Mesenchymal stem cell (in vitro differentiated cells and primary cell): Measurements from ENCODE around the gene CNR2.

Experiments used
- DNase-seq: peaks from one replicate; pipeline ENCODE4 v3.0.0-alpha.2; 2013
- H2AFZ ChIP-seq: one replicate; pipeline ENCODE4 v1.6.1; 2013; ENCODE audit warnings: low read depth, mild to moderate bottlenecking, control low read depth, inconsistent platforms, low read length, moderate library complexity
- H2AK5ac ChIP-seq: 2 replicates; pipeline ENCODE4 v1.6.1; 2013; ENCODE audit warnings: low read length, moderate library complexity, mild to moderate bottlenecking, inconsistent platforms; ENCODE audit not compliant: severe bottlenecking
- H2BK120ac ChIP-seq: one replicate; pipeline ENCODE4 v1.6.1; 2013; ENCODE audit warnings: low read depth, mild to moderate bottlenecking, inconsistent platforms, low read length, moderate library complexity
- H2BK12ac ChIP-seq, 2 experiments: one replicate each; pipeline ENCODE4 v1.6.1; 2013; ENCODE audit warnings: inconsistent platforms in 2 of 2, low read length in 2 of 2, mild to moderate bottlenecking in 2 of 2, moderate library complexity in 2 of 2, control low read depth in 1 of 2
- H2BK15ac ChIP-seq: one replicate; pipeline ENCODE4 v1.6.1; 2013; ENCODE audit warnings: mild to moderate bottlenecking, low read depth, inconsistent platforms; ENCODE audit not compliant: poor library complexity, severe bottlenecking
- H2BK5ac ChIP-seq: 2 replicates; pipeline ENCODE4 v1.6.1; 2013; ENCODE audit warnings: low read depth, mild to moderate bottlenecking, low read length, control low read depth, inconsistent platforms; ENCODE audit not compliant: poor library complexity, severe bottlenecking
- H3K14ac ChIP-seq, 2 experiments: one replicate each; pipeline ENCODE4 v1.6.1; 2013; ENCODE audit warnings: inconsistent platforms in 2 of 2, low read length in 2 of 2, control low read depth in 1 of 2, mild to moderate bottlenecking in 1 of 2, moderate library complexity in 1 of 2
- H3K18ac ChIP-seq, 2 experiments: one replicate each; pipeline ENCODE4 v1.6.1; 2013; ENCODE audit warnings: inconsistent platforms in 2 of 2, low read length in 2 of 2, control low read depth in 1 of 2, low read depth in 1 of 2, mild to moderate bottlenecking in 1 of 2
- H3K23ac ChIP-seq, 2 experiments: one replicate each; pipeline ENCODE4 v1.6.1; 2013; ENCODE audit warnings: inconsistent platforms in 2 of 2, low read length in 2 of 2, mild to moderate bottlenecking in 2 of 2, moderate library complexity in 2 of 2, control low read depth in 1 of 2
- H3K27ac ChIP-seq: 2 replicates; pipeline ENCODE4 v1.5.1; 2013; ENCODE audit warnings: mild to moderate bottlenecking, moderate library complexity, low read length, control low read depth, inconsistent platforms; ENCODE audit not compliant: poor library complexity, severe bottlenecking
- H3K27me3 ChIP-seq, 2 experiments: 2 replicates each; pipeline versions ENCODE4 v1.6.1 to v1.7.0; 2013; ENCODE audit warnings: low read length in 2 of 2, mild to moderate bottlenecking in 2 of 2, moderate library complexity in 2 of 2, control low read depth in 1 of 2, inconsistent platforms in 1 of 2; ENCODE audit not compliant: control insufficient read depth in 1 of 2, insufficient read depth in 1 of 2
- H3K36me3 ChIP-seq, 2 experiments: 2 replicates each; pipeline versions ENCODE4 v1.6.1 to v1.7.0; 2013; ENCODE audit warnings: low read length in 2 of 2, control low read depth in 1 of 2, inconsistent platforms in 1 of 2, low read depth in 1 of 2, mild to moderate bottlenecking in 1 of 2; ENCODE audit not compliant: insufficient read depth in 2 of 2, control insufficient read depth in 1 of 2
- H3K4ac ChIP-seq, 2 experiments: one replicate each; pipeline ENCODE4 v1.6.1; 2013; ENCODE audit warnings: inconsistent platforms in 2 of 2, low read length in 2 of 2, mild to moderate bottlenecking in 2 of 2, moderate library complexity in 2 of 2, control low read depth in 1 of 2, low read depth in 1 of 2
- H3K4me1 ChIP-seq: 2 replicates; pipeline ENCODE4 v1.6.1; 2013; ENCODE audit warnings: low read depth, low read length, control low read depth; ENCODE audit not compliant: control insufficient read depth, insufficient read depth
- H3K4me2 ChIP-seq: 2 replicates; pipeline ENCODE4 v1.6.1; 2013; ENCODE audit warnings: low read length, mild to moderate bottlenecking, inconsistent platforms; ENCODE audit not compliant: poor library complexity, severe bottlenecking
- H3K4me3 ChIP-seq, 2 experiments: 2 replicates each; pipeline versions ENCODE4 v1.5.1 to v1.7.0; 2013; ENCODE audit warnings: low read length in 2 of 2, mild to moderate bottlenecking in 2 of 2, control low read depth in 1 of 2, low read depth in 1 of 2; ENCODE audit not compliant: insufficient read depth in 1 of 2
- H3K79me1 ChIP-seq: replicated peaks from 2 replicates; pipeline ENCODE4 v1.6.1; 2013; ENCODE audit warnings: mild to moderate bottlenecking, control low read depth, low read length, inconsistent platforms; ENCODE audit not compliant: poor library complexity, severe bottlenecking
- H3K9ac ChIP-seq: 2 replicates; pipeline ENCODE4 v1.7.0; 2013; ENCODE audit warnings: mild to moderate bottlenecking, low read length, moderate library complexity
- H3K9me3 ChIP-seq: 2 replicates; pipeline ENCODE4 v1.7.0; 2013; ENCODE audit warnings: mild to moderate bottlenecking, low read length; ENCODE audit not compliant: control insufficient read depth
- H4K8ac ChIP-seq: one replicate; pipeline ENCODE4 v1.6.1; 2013; ENCODE audit warnings: inconsistent platforms, mild to moderate bottlenecking, low read length, moderate library complexity
- H4K91ac ChIP-seq: one replicate; pipeline ENCODE4 v1.6.1; 2013; ENCODE audit warnings: mild to moderate bottlenecking, low read length, inconsistent platforms
- WGBS: methylation state at CpG from one replicate; pipeline ENCODE4 v1.1.7; 2013; ENCODE audit warnings: mixed read lengths; 5-methylcytosine and 5-hydroxymethylcytosine counted together

CNR2 gene

GRCh38 chr1:23924601-23925000, 11.4 kb upstream of the CNR2 start:
- H3K14ac ChIP-seq, result no peak overlapping the region
- H3K18ac ChIP-seq, result no peak overlapping the region
- H2BK12ac ChIP-seq, result no peak overlapping the region
- no peak overlapping the region for H3K27ac ChIP-seq
- no peak overlapping the region for H4K91ac ChIP-seq
- peaks cover 0 to 7% of the 10 kb centered on the region in 2 experiments for H3K27me3 ChIP-seq
- H2BK120ac ChIP-seq, result no peak overlapping the region
- no peak overlapping the region for H2BK5ac ChIP-seq
- peaks cover under 1% of the 10 kb centered on the region for H3K4me1 ChIP-seq
- H3K9ac ChIP-seq, result no peak overlapping the region
- no peak overlapping the region for H4K8ac ChIP-seq
- H2AFZ ChIP-seq, result no peak overlapping the region
- no peak overlapping the region for H3K4me2 ChIP-seq
- no peak overlapping the region for H3K23ac ChIP-seq
- no peaks in the 10 kb centered on the region for H3K9me3 ChIP-seq
- no peak overlapping the region for H3K4me3 ChIP-seq
- no peak overlapping the region for H2AK5ac ChIP-seq
- H3K79me1 ChIP-seq, result no peaks in the 10 kb centered on the region
- H3K4ac ChIP-seq, result no peak overlapping the region
- no peak for DNase-seq
- no peak overlapping the region for H2BK15ac ChIP-seq
- no peaks in the 10 kb centered on the region for H3K36me3 ChIP-seq
- WGBS, result 94% methylated on average over 11 of the region's 11 CpGs

GRCh38 chr1:23923592-23924499, 10.7 kb upstream of the CNR2 start:
- 89% methylated on average over 7 of the region's 8 CpGs for whole genome bisulfite sequencing
- H3K23ac ChIP-seq, result no peak overlapping the region
- H2BK12ac ChIP-seq, result no peak overlapping the region
- no peak overlapping the region for H4K91ac ChIP-seq
- H2BK120ac ChIP-seq, result no peak overlapping the region
- H3K4me3 ChIP-seq, result no peak overlapping the region
- no peak for DNase-seq
- peak overlapping the region; percentile 82 for H2AK5ac ChIP-seq
- H2AFZ ChIP-seq, result no peak overlapping the region
- no peak overlapping the region for H3K4me2 ChIP-seq
- no peak overlapping the region for H3K9ac ChIP-seq
- H3K27me3 ChIP-seq, result peaks cover 0 to 7% of the 10 kb centered on the region in 2 experiments
- H3K79me1 ChIP-seq, result no peaks in the 10 kb centered on the region
- H3K4me1 ChIP-seq, result no peaks in the 10 kb centered on the region
- H3K9me3 ChIP-seq, result no peaks in the 10 kb centered on the region
- H3K36me3 ChIP-seq, result no peaks in the 10 kb centered on the region
- no peak overlapping the region for H3K4ac ChIP-seq
- no peak overlapping the region for H2BK15ac ChIP-seq
- no peak overlapping the region for H3K14ac ChIP-seq
- no peak overlapping the region for H2BK5ac ChIP-seq
- no peak overlapping the region for H3K18ac ChIP-seq
- H3K27ac ChIP-seq, result no peak overlapping the region
- no peak overlapping the region for H4K8ac ChIP-seq

- no peak overlapping the region for H2AK5ac ChIP-seq
- H3K14ac ChIP-seq, result no peak overlapping the region
- H2BK15ac ChIP-seq, result no peak overlapping the region
Measured at GRCh38 chr1:23922321-23922943, 9.3 kb upstream of the CNR2 start.

More at GRCh38 chr1:23922321-23922943, 9.3 kb upstream of the CNR2 start:
- DNase-seq, result no peak
- Histone ChIP-seq H3K36me3 (no peaks in the 10 kb centered on the region), H3K27me3 (peaks cover 0 to 6% of the 10 kb centered on the region in 2 experiments), H3K23ac (no peak overlapping the region), H2BK5ac (no peak overlapping the region), H3K9me3 (no peaks in the 10 kb centered on the region), H2BK12ac (no peak overlapping the region), H3K4me1 (no peaks in the 10 kb centered on the region), H3K4ac (no peak overlapping the region), H4K8ac (no peak overlapping the region), H3K18ac (no peak overlapping the region), H2BK120ac (no peak overlapping the region), H3K79me1 (no peaks in the 10 kb centered on the region), H3K4me3 (no peak overlapping the region), H4K91ac (no peak overlapping the region), H3K27ac (no peak overlapping the region), H2AFZ (no peak overlapping the region), H3K4me2 (no peak overlapping the region), H3K9ac (no peak overlapping the region)
- 93% methylated on average over 4 of the region's 8 CpGs for WGBS
